Lung (tissue), 12 donors: ENCODE results near the gene METTL8. TPM values are rescaled to one million over a fixed set of nuclear protein-coding genes. Genes with fewer than 3 reads are reported as not detected.
"Not testable (repeated sequence)": the region's sequence is repeated elsewhere in the genome, so short reads cannot be mapped to it uniquely, and the experiment has no call there.

Experiments used
- ATAC-seq: fragments of 200-7000 bp; cut with Tn5 transposase; one replicate; pipeline ENCODE4 v1.9.1; 2020; ENCODE audit warnings: moderate number of reproducible peaks; ENCODE audit not compliant: insufficient read depth, low FRiP score
- DNase-seq, 3 donors: peaks; one replicate each; pipeline ENCODE4 v3.0.0-alpha.2; 2013 to 2017
- H3K27ac ChIP-seq, 2 donors: one replicate each; pipeline ENCODE4 v1.5.1; 2013; ENCODE audit warnings: mild to moderate bottlenecking in 2 of 2, moderate library complexity in 2 of 2, control low read depth in 1 of 2, inconsistent platforms in 1 of 2, low read depth in 1 of 2, low read length in 1 of 2
- H3K27me3 ChIP-seq, 3 donors: one replicate each; pipeline ENCODE4 v1.5.1; 2013; ENCODE audit warnings: low read length in 2 of 3; ENCODE audit not compliant: control insufficient read depth in 3 of 3, insufficient read depth in 3 of 3
- H3K36me3 ChIP-seq, 4 donors: one replicate each; pipeline ENCODE4 v1.5.1; 2013; ENCODE audit warnings: low read length in 4 of 4, mild to moderate bottlenecking in 1 of 4, moderate library complexity in 1 of 4; ENCODE audit not compliant: control insufficient read depth in 4 of 4, insufficient read depth in 4 of 4
- H3K4me1 ChIP-seq, 5 donors: one replicate each; pipeline ENCODE4 v1.5.1; 2013; ENCODE audit warnings: low read length in 5 of 5, mild to moderate bottlenecking in 2 of 5, moderate library complexity in 1 of 5; ENCODE audit not compliant: control insufficient read depth in 5 of 5, insufficient read depth in 5 of 5
- H3K4me3 ChIP-seq: one replicate; pipeline ENCODE4 v1.5.1; 2013; ENCODE audit warnings: mild to moderate bottlenecking, control low read depth, moderate library complexity
- H3K9ac ChIP-seq, 2 donors: one replicate each; pipeline ENCODE4 v1.5.1; 2013; ENCODE audit warnings: low read length in 2 of 2, control low read depth in 1 of 2; ENCODE audit not compliant: insufficient read depth in 1 of 2
- H3K9me3 ChIP-seq, 4 donors: one replicate each; pipeline ENCODE4 v1.5.1; 2013; ENCODE audit warnings: low read length in 3 of 4, mild to moderate bottlenecking in 1 of 4, moderate library complexity in 1 of 4; ENCODE audit not compliant: control insufficient read depth in 4 of 4, insufficient read depth in 3 of 4
- WGBS, 2 donors: extraction: QIAGEN DNeasy Blood & Tissue Kit; methylation state at CpG; one replicate each; pipeline ENCODE4 v1.1.7; 2013; 5-methylcytosine and 5-hydroxymethylcytosine counted together
- polyA plus RNA-seq, 2 donors: library from polyadenylated mRNA; stranded (reverse); fragments of 200-250 nt; gene quantifications; one replicate each; pipeline ENCODE4 v1.2.1, GENCODE V29; 2013
- total RNA-seq, 2 donors: library from RNA; depleted of rRNA in 1 of 2; stranded (reverse); fragments of >200 nt in 1 of 2; gene quantifications; one replicate each; pipeline ENCODE4 v1.2.1, GENCODE V29; 2014 to 2021
- TF ChIP-seq, protein P1 (sequence below): IDR thresholded peaks from 2 replicates; pipeline ENCODE4 v1.5.1; 2012; ENCODE audit warnings: mild to moderate bottlenecking; ENCODE audit errors: control extremely low read depth, extremely low read depth
- donor health status: control.
- donor health status: control.
- donor health status: Bipolar disorder and iron deficiency.
- donor health status: healthy.
- donor health status: DM: yes; HTN: yes; CAD: no.

The METTL8 gene
- total and polyA plus RNA-seq, 4 donors = 4.9 to 9.3 (median 8.5) TPM

DNA sequence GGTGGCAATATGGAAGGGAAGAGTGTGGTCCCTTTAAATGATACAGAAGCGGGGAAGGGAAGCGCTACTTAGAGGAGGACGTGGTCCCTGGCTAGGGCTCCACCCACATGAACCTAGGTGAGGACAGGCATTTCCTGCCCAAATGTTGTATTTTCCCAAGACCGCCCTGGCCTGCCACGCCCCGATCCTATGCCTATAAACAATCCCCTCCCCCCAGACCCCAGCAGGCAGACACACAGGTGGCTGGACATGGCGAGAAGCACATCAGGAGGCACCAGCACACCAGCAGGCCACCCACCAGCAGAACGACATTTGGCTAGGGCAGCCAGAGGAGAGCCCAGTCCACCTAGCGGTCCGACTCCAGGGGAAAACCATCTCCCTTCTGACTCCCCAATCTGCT, 47.2 kb downstream of the METTL8 start:
- H3K9me3 ChIP-seq = peaks cover 0 to 3% (median 0%) of the 10 kb centered on the region in 4 donors
- H3K4me1 ChIP-seq = peaks cover 0 to 8% (median 0%) of the 10 kb centered on the region in 5 donors
- no peak for DNase-seq
- no peak overlapping the region for H3K9ac ChIP-seq
- TF ChIP-seq, protein P1, sequence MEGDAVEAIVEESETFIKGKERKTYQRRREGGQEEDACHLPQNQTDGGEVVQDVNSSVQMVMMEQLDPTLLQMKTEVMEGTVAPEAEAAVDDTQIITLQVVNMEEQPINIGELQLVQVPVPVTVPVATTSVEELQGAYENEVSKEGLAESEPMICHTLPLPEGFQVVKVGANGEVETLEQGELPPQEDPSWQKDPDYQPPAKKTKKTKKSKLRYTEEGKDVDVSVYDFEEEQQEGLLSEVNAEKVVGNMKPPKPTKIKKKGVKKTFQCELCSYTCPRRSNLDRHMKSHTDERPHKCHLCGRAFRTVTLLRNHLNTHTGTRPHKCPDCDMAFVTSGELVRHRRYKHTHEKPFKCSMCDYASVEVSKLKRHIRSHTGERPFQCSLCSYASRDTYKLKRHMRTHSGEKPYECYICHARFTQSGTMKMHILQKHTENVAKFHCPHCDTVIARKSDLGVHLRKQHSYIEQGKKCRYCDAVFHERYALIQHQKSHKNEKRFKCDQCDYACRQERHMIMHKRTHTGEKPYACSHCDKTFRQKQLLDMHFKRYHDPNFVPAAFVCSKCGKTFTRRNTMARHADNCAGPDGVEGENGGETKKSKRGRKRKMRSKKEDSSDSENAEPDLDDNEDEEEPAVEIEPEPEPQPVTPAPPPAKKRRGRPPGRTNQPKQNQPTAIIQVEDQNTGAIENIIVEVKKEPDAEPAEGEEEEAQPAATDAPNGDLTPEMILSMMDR = no peak
- 91 to 92% methylated on average over 10 of the region's 10 CpGs for WGBS, 2 donors
- no peak overlapping the region for H3K27ac ChIP-seq
- H3K27me3 ChIP-seq = no peaks in the 10 kb centered on the region
- ATAC-seq = no peak
- H3K4me3 ChIP-seq = no peak overlapping the region
- H3K36me3 ChIP-seq = no peaks in the 10 kb centered on the region

DNA sequence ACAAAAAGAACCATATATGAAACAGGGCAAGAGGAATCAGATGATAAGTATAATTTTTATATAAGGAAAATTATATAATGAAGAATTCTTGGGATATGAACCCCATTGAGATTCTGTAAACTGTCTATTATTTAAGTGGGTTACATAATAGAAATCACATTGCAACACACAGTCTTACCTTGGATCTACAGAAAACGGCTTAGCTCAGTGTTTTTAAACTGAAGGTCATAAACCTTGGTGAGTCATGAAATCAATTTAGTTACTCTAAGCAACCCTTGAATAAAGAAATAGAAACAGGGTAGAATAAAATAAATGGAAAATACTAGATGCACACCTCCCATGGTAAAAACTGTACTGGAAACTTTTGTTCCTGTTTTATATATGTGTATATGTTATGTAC, 50.7 kb downstream of the METTL8 start:
- Histone ChIP-seq H3K9me3 (peaks cover 0 to 3% (median 0%) of the 10 kb centered on the region in 4 donors), H3K36me3 (no peaks in the 10 kb centered on the region), H3K4me1 (no peaks in the 10 kb centered on the region), H3K27ac (no peak overlapping the region), H3K9ac (no peak overlapping the region), H3K27me3 (no peaks in the 10 kb centered on the region), H3K4me3 (no peak overlapping the region)
- 55 to 59% methylated on average over 1 of the region's 1 CpG for WGBS, 2 donors
- no peak for ATAC-seq
- TF ChIP-seq, protein P1 = no peak
- no peak for DNase-seq

DNA sequence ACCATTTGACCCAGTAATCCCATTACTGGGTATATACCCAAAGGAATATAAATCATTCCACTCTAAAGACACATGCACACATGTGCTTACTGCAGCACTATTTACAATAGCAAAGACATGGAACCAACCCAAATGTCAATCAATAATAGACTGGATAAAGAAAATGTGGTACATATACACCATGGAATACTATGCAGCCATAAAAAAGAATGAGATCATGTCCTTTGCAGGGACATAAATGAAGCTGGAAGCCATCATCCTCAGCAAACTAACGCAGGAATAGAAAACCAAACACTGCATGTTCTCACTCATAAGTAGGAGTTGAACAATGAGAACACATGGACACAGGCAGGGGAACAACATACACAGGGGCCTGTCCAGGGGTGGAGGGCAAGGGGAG, 51.6 kb downstream of the METTL8 start:
- not testable (repeated sequence) for H3K4me3 ChIP-seq, H3K27ac ChIP-seq, ATAC-seq, H3K9ac ChIP-seq, DNase-seq, H3K4me1 ChIP-seq, H3K27me3 ChIP-seq, H3K36me3 ChIP-seq, H3K9me3 ChIP-seq
- WGBS, 2 donors = 100% methylated on average over 1 of the region's 1 CpG

DNA sequence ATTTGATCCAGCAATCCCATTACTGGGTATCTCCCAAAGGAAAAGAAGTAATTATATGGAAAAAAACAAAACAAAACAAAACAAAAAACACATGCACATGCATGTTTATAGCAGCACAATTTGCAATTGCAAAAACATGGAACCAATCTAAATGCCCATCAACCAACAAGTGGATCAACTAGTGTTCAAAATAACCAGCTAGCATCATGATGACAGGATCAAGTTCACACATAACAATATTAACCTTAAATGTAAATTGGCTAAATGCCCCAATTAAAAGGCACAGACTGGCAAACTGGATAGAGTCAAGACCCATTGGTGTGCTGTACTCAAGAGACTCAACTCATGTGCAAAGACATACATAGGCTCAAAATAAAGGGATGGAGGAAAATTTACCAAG, 55.9 kb downstream of the METTL8 start:
- ATAC-seq, H3K4me3 ChIP-seq, H3K27ac ChIP-seq, H3K27me3 ChIP-seq, H3K9me3 ChIP-seq, H3K9ac ChIP-seq, H3K4me1 ChIP-seq, DNase-seq, H3K36me3 ChIP-seq: not testable (repeated sequence)

DNA sequence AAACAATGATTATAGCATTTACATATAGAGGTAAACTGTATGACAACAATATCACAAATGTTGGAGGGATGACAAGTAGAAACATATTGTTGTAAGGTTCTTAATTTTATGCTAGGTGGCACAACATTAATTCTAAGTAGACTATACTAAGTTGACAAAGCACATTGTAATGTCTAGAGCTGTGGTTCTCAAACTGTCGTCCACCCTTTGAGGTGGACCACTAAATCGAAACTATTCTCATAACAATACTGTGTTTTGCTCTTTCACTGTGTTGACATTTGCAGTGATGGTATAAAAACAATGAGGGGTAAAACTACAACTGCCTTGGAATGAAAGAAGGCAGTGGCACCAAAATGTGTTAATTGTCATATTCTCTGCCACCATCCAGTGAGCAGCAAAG, 66.1 kb downstream of the METTL8 start:
- H3K9ac ChIP-seq = no peak overlapping the region
- H3K27ac ChIP-seq = no peak overlapping the region
- no peaks in the 10 kb centered on the region for H3K27me3 ChIP-seq
- DNase-seq (no peak), ATAC-seq (no peak)
- no peaks in the 10 kb centered on the region for H3K4me1 ChIP-seq
- TF ChIP-seq, protein P1 = no peak
- no peaks in the 10 kb centered on the region for H3K36me3 ChIP-seq
- H3K4me3 ChIP-seq = no peak overlapping the region
- peaks cover 0 to 6% (median 2%) of the 10 kb centered on the region in 4 donors for H3K9me3 ChIP-seq
- 91 to 96% methylated on average over 2 of the region's 2 CpGs for WGBS, 2 donors
